ENCODE results near the gene C17orf107.

- TF ChIP-seq GATA2 (IDR thresholded peaks at IDR 0.05; ENCODE audit: low read depth, low read length) (no peak), GATA3 (IDR thresholded peaks at IDR 0.05; ENCODE audit: low read depth, low read length) (no peak)
Observed at GRCh38 chr17:4940555-4941318, 41.4 kb downstream of the C17orf107 start.
